ENCODE data around the gene POLD2. TPM values are rescaled to one million over a fixed set of nuclear protein-coding genes. Genes with fewer than 3 reads are reported as not detected.

The POLD2 gene
- total and polyA plus RNA-seq, 2 of the 4 experiments (the other 2 are of a cell fraction), result 142 to 163 TPM

DNA sequence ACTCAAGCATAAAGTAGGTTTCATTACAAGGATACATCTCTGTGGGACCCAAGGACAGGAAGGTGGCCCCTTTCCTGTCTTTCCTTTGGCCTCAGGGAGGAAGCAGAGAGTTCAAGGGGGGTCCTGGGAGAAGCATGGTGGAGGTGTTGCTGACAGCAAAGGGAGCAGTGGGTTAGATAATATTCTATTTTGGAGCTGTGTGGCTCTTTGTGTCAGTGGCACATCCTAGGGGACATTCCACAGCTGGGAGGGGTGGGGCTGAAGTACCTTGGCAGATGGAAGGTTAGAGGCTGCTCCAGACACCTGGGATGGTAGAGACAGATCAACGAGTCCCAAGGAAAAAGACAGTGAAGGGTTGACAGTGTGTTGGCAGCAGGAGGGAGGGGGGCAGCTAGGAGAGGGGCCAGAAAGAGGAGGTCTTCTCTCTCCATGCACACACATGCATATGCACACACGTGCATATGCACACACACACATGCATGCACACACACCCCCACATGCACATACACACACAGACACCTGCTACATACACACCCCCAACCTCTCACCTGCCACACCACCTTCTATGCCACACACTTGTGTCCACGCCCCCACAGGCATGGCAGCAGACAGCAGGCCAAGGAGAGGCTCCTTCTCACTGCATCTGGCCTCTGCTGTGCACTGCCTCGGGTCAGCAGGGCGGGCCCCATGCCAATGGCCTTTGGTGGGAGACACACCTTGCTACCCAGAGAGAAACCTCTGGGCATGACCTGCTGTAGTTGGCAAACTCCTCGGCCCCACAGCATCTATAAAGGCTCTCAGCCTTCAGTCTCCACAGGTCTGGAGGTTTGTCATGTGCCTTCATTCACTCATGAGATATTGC is 5.6 kb upstream of the POLD2 start (continued):
- TF ChIP-seq, protein P1, sequence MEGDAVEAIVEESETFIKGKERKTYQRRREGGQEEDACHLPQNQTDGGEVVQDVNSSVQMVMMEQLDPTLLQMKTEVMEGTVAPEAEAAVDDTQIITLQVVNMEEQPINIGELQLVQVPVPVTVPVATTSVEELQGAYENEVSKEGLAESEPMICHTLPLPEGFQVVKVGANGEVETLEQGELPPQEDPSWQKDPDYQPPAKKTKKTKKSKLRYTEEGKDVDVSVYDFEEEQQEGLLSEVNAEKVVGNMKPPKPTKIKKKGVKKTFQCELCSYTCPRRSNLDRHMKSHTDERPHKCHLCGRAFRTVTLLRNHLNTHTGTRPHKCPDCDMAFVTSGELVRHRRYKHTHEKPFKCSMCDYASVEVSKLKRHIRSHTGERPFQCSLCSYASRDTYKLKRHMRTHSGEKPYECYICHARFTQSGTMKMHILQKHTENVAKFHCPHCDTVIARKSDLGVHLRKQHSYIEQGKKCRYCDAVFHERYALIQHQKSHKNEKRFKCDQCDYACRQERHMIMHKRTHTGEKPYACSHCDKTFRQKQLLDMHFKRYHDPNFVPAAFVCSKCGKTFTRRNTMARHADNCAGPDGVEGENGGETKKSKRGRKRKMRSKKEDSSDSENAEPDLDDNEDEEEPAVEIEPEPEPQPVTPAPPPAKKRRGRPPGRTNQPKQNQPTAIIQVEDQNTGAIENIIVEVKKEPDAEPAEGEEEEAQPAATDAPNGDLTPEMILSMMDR (conservative IDR thresholded peaks at IDR 0.05; ENCODE audit: low read depth, low read length), result no peak

DNA sequence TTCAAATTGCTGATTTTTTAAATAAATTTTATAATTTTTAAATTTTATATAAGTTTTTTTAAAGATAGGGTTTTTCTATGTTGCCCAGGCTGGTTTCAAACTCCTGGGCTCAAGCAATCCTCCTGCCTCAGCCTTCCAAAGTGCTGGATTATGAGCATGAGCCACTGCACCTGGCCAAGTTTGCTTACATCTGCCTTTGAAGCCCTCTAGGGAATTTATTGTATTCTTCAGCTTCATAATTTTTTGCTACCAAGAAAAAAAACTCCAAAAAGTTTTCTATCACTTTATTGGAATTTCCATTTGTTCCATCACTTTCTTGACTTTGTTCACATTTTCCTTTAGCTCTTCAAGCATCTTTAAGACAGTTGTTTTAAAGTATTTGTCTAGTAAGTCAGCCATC is 3.8 kb upstream of the POLD2 start:
- no peak overlapping the region for H2AFZ ChIP-seq (replicated peaks; ENCODE audit: low read length, poor library complexity)
- ChIA-PET POLR2A (ENCODE audit: unreplicated experiment) (no interaction called here), CTCF (no interaction called here)
- DNase-seq (no peak), ATAC-seq (ENCODE audit: low read depth) (no peak)
- peaks cover 4% of the 10 kb centered on the region for H3K9me3 ChIP-seq (ENCODE audit: control insufficient read depth, insufficient read depth, low read length)
- in situ Hi-C loops (cut with MboI; ENCODE audit: low sequenced_read_pairs) (loop anchor here (10.0 kb wide), 1 partner anchor 68 kb away; no protein-coding TSS in a partner anchor), intact Hi-C loops (cut with micrococcal nuclease) (no loop called here), dilution Hi-C loops (cut with HindIII; ENCODE audit: low sequenced_read_pairs, unreplicated experiment) (no loop called here)
- BruUV-seq (replicated peaks), result no TSS peak
- H4K91ac ChIP-seq (ENCODE audit: insufficient read depth, low read depth, low read length), result no peak overlapping the region
- no peak overlapping the region for H4K5ac ChIP-seq (ENCODE audit: low read depth, low read length)
- H3K4me2 ChIP-seq (ENCODE audit: low read depth, low read length), result no peak overlapping the region
- no peak overlapping the region for H3K27ac ChIP-seq (ENCODE audit: insufficient read depth, low read length)
- no peak overlapping the region for H2BK20ac ChIP-seq (ENCODE audit: low read depth, low read length)
- H2AK9ac ChIP-seq (replicated peaks; ENCODE audit: low read depth, low read length, poor library complexity), result no peak overlapping the region
- H4K20me1 ChIP-seq (ENCODE audit: insufficient read depth, low read length), result no peaks in the 10 kb centered on the region
- no peak overlapping the region for H4K8ac ChIP-seq (ENCODE audit: low read depth in 2 of 2, low read length in 2 of 2)
- no peak overlapping the region for H3K18ac ChIP-seq (ENCODE audit: low read depth, low read length)
- no peak overlapping the region for H2AK5ac ChIP-seq (ENCODE audit: low read depth, low read length)
- no peaks in the 10 kb centered on the region for H3K27me3 ChIP-seq (ENCODE audit: control insufficient read depth, insufficient read depth, low read length)
- no peak overlapping the region for H3K14ac ChIP-seq (replicated peaks; ENCODE audit: low read depth, low read length)
- no peak overlapping the region for H2BK120ac ChIP-seq (ENCODE audit: low read depth, low read length)
- no peak overlapping the region for H3K23ac ChIP-seq (ENCODE audit: low read depth, low read length)
- no peak overlapping the region for H2BK15ac ChIP-seq (ENCODE audit: low read depth, low read length)
- H3K4ac ChIP-seq (ENCODE audit: low read depth, low read length), result no peak overlapping the region
- H3K9ac ChIP-seq (ENCODE audit: low read depth, low read length), result no peak overlapping the region
- no peak overlapping the region for H3K4me3 ChIP-seq (ENCODE audit: insufficient read depth, low read depth, low read length)
- H2BK5ac ChIP-seq (ENCODE audit: low read depth, low read length, poor library complexity, severe bottlenecking), result no peak overlapping the region
- H3K9me1 ChIP-seq (ENCODE audit: insufficient read depth, low read length), result peaks cover 5% of the 10 kb centered on the region; the same call in 1 of the 2 replicates
- H3K36me3 ChIP-seq (ENCODE audit: control insufficient read depth, insufficient read depth, low read length), result no peaks in the 10 kb centered on the region
- H3K4me1 ChIP-seq (ENCODE audit: control insufficient read depth, insufficient read depth, low read length), result peaks cover 9% of the 10 kb centered on the region
- no peak overlapping the region for H3K56ac ChIP-seq (ENCODE audit: extremely low read depth, insufficient read depth, low read length)
- H3K79me1 ChIP-seq (ENCODE audit: low read depth in 1 of 2, low read length in 2 of 2), result peaks cover 7 to 13% of the 10 kb centered on the region in 2 experiments
- TF ChIP-seq NFE2L2 (IDR thresholded peaks at IDR 0.05; ENCODE audit: low read depth, low read length), result no peak
- TF ChIP-seq, protein P1 (conservative IDR thresholded peaks at IDR 0.05; ENCODE audit: low read depth, low read length), result no peak
- TF ChIP-seq CEBPB (IDR thresholded peaks at IDR 0.05; ENCODE audit: low read depth, low read length), result no peak
- TF ChIP-seq RFX5 (IDR thresholded peaks at IDR 0.05; ENCODE audit: low read depth, low read length), result no peak
- no peak for TF ChIP-seq POLR2A (IDR thresholded peaks at IDR 0.05; ENCODE audit: low read depth, low read length)
- TF ChIP-seq, protein P2, sequence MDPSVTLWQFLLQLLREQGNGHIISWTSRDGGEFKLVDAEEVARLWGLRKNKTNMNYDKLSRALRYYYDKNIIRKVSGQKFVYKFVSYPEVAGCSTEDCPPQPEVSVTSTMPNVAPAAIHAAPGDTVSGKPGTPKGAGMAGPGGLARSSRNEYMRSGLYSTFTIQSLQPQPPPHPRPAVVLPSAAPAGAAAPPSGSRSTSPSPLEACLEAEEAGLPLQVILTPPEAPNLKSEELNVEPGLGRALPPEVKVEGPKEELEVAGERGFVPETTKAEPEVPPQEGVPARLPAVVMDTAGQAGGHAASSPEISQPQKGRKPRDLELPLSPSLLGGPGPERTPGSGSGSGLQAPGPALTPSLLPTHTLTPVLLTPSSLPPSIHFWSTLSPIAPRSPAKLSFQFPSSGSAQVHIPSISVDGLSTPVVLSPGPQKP (IDR thresholded peaks at IDR 0.05; ENCODE audit: borderline replicate concordance, low read depth, low read length), result no peak
- TF ChIP-seq MAZ (IDR thresholded peaks at IDR 0.05; ENCODE audit: borderline replicate concordance, low read depth, low read length), result no peak
- no peak for TF ChIP-seq RAD21 (IDR thresholded peaks at IDR 0.05; ENCODE audit: low read length)
- no peak for TF ChIP-seq FOS (IDR thresholded peaks at IDR 0.05; ENCODE audit: low read depth, low read length)
- TF ChIP-seq SMC3 (IDR thresholded peaks at IDR 0.05; ENCODE audit: low read depth, low read length), result no peak
- no peak for TF ChIP-seq BHLHE40 (IDR thresholded peaks at IDR 0.05; ENCODE audit: low read depth, low read length)
